GM12875 (cell line): Measurements from ENCODE around the gene RHOT1.
"Not testable (repeated sequence)": the region's sequence is repeated elsewhere in the genome, so short reads cannot be mapped to it uniquely, and the experiment has no call there.

Experiments
- H3K4me3 ChIP-seq: one replicate; pipeline ENCODE4 v1.5.1; 2011; ENCODE audit warnings: low read depth, low read length, control low read depth
- TF ChIP-seq, protein P1 (sequence below): IDR thresholded peaks from 2 replicates; pipeline ENCODE4 v1.5.1; 2011; ENCODE audit warnings: low read depth, mild to moderate bottlenecking, control low read depth, inconsistent platforms, low read length, moderate library complexity, borderline replicate concordance; ENCODE audit not compliant: insufficient read depth

RHOT1 gene

DNA sequence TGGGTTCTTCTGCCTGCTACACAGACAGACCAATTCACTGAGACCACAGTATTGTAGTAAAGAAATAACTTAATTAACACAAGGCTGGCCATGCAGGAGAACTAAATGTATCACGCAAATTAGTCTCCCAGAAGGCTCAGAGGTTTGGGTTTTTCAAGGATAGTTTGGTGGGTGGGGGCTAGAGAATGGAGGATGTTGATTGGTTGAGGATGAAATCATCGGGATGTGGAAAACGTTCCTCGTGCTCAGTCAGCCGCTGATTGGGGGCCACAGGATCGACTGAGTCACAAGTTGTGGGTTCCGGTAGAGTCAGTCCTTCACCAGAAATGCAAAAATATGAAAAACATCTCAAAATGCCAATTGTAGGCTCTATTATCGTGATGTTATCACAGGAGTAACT lies 18.7 kb downstream of the RHOT1 start:
- TF ChIP-seq, protein P1, sequence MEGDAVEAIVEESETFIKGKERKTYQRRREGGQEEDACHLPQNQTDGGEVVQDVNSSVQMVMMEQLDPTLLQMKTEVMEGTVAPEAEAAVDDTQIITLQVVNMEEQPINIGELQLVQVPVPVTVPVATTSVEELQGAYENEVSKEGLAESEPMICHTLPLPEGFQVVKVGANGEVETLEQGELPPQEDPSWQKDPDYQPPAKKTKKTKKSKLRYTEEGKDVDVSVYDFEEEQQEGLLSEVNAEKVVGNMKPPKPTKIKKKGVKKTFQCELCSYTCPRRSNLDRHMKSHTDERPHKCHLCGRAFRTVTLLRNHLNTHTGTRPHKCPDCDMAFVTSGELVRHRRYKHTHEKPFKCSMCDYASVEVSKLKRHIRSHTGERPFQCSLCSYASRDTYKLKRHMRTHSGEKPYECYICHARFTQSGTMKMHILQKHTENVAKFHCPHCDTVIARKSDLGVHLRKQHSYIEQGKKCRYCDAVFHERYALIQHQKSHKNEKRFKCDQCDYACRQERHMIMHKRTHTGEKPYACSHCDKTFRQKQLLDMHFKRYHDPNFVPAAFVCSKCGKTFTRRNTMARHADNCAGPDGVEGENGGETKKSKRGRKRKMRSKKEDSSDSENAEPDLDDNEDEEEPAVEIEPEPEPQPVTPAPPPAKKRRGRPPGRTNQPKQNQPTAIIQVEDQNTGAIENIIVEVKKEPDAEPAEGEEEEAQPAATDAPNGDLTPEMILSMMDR, result no peak
- no peak overlapping the region for H3K4me3 ChIP-seq

DNA sequence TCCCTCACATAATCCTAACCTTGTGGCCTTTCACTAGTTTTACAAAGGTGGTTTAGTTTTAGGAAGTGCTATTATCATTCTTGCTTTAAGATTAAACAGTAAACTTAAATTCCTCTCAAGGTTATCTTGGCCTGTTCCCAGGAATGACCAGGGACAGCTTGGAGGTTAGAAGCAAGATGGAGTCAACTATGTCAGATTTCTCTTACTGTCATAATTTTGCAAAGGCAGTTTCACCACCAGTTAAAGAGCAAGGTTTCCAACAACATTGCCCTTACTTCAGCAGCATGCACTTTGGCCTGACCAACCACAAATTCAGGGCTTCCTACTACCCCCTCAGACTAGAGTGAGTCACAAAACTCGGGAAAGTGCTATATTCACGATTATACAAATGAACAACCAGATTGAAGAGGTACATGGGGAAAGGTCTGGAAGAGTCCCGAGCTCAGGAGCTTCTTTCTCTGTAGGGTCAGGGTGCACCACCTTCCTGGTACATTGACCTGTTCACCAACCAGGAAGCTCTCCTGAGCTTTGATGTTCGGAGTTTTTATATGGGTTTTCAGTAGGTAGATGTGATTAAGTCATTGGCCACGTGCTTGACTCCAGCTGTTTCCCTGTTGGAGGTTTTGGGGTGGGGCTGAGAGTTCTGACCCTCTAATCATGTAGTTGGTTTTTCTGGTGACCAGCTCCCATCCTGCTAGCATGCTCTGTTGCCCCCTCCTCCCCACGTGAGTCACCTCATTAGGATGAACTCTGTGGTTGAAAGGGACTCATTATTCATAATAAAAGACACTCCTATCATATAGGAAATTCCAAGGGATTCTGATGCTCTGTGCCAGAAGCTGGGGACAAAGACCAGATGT lies 19.4 kb downstream of the RHOT1 start:
- no peak overlapping the region for H3K4me3 ChIP-seq

DNA sequence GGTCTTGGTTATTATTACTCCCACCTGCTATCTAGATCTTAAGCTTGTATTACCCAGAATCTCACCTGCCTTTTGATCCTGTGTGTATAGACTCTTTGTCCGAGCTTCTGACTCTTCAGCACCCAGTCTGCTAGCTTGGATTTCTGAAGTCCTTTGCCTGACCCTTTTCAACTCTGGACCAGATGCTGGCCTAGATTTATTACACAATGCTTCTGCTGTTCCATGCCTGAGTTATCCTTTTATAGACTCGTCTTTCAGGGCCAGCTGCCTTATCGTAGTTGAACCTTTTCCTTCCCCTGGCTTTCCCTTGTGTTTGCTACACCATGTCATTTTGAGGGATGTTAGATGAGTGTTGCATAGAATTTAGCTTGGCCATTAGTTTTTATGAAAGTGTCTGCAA lies 32.6 kb downstream of the RHOT1 start:
- TF ChIP-seq, protein P1, result no peak
- H3K4me3 ChIP-seq, result no peak overlapping the region

More for the DNA sequence above, 19.4 kb downstream of the RHOT1 start:
- TF ChIP-seq, protein P1, result no peak

DNA sequence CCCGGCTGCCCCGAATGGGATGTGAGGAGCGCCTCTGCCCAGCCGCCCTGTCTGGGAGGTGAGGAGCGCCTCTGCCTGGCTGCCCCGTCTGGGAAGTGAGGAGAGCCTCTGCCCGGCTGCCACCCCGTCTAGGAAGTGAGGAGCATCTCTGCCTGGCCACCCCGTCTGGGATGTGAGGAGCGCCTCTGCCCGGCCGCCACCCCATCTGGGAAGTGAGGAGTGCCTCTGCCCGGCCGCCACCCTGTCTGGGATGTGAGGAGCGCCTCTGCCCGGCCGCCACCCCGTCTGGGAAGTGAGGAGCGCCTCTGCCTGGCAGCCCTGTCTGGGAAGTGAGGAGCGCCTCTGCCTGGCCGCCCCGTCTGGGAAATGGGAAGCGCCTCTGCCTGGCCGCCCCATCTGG lies 36.4 kb downstream of the RHOT1 start:
- H3K4me3 ChIP-seq, result not testable (repeated sequence)

DNA sequence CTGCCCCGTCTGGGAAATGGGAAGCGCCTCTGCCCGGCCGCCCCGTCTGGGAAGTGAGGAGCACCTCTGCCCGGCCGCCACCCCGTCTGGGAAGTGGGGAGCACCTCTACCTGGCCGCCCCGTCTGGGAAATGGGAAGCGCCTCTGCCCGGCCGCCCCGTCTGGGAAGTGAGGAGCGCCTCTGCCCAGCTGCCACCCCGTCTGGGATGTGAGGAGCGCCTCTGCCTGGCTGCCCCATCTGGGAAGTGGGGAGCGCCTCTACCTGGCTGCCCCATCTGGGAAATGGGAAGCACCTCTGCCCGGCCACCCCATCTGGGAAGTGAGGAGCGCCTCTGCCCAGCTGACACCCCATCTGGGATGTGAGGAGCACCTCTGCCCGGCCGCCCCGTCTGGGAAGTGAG lies 36.8 kb downstream of the RHOT1 start:
- not testable (repeated sequence) for H3K4me3 ChIP-seq

DNA sequence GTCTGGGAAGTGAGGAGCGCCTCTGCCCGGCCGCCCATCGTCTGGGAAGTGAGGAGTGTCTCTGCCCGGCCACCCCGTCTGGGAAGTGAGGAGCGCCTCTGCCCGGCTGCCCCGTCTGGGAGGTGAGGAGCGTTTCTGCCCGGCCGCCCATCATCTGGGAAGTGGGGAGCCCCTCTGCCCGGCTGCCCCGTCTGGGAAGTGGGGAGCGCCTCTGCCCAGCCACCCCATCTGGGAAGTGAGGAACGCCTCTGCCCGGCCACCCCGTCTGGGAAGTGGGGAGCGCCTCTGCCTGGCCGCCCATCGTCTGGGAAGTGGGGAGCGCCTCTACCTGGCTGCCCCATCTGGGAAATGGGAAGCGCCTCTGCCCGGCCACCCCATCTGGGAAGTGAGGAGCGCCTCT lies 37.2 kb downstream of the RHOT1 start:
- not testable (repeated sequence) for H3K4me3 ChIP-seq

DNA sequence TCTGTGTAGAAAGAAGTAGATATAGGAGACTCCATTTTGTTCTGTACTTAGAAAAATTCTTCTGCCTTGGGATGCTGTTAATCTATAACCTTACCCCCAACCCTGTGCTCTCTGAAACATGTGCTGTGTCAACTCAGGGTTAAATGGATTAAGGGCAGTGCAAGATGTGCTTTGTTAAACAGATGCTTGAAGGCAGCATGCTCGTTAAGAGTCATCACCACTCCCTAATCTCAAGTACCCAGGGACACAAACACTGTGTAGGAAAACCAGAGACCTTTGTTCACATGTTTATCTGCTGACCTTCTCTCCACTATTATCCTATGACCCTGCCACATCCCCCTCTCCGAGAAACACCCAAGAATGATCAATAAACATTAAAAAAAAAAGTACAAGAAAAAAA lies 38.0 kb downstream of the RHOT1 start:
- not testable (repeated sequence) for H3K4me3 ChIP-seq

DNA sequence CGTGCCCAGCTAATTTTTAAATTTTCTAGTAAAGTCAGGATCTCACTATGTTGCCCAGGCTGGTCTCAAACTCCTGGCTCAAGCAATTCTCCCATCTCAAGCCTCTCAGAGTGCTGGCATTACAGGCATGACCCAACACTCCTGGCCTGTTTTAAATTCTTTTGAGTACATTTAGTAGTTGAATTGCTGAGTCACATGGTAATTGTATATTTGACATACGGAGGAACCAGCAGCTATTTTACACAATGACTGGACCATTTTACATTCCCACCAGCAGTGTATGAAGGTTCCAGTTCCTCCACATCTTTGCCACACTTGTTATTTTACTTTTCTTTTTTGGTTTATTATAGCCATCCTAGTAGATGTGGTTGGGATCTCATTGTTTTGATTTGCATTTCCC lies 43.6 kb downstream of the RHOT1 start:
- TF ChIP-seq, protein P1, result no peak
- no peak overlapping the region for H3K4me3 ChIP-seq

DNA sequence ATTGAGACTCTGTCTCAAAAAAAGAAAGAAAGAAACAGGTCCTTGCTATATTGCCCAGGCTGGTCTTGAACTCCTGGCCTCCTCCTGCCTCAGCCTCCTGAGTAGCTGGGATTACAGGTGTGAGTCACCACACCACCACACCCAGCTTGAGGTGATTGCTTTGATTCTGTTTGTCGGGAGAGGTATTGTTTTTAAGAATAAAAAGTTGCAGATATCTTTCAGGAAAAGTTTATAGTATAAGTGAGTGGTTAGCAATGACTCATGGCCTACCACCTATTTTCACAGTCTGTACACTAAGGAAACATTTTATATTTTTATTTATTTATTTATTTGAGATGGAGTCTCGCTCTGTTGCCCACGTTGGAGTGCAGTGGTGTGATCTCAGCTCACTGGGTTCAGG lies 45.0 kb downstream of the RHOT1 start:
- TF ChIP-seq, protein P1, result no peak
- H3K4me3 ChIP-seq, result no peak overlapping the region

DNA sequence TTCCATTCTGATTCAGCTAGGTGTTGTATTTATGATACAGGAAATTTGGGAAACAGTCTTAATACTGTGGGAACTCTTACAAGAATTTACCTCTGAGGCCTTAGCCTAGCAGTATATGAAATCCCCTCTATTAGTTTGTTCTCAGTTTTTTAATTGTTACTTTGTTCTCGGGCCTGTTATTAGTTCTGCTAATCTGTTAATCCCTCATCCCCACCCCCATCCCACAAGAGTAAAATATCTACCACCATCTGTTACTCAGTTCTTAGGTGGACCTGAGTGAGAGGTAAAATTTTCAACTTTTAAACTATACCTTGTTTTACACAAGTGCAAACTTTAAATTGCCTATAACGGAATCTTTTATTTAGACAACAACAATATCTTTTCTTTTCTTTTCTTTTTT lies 47.0 kb downstream of the RHOT1 start:
- H3K4me3 ChIP-seq, result no peak overlapping the region
- TF ChIP-seq, protein P1, result no peak
